GM12878 (cell line): ENCODE data around the gene TNRC6B. TPM values are rescaled to one million over a fixed set of nuclear protein-coding genes. Genes with fewer than 3 reads are reported as not detected.

Experiments used
- ATAC-seq: fragments of 200-7000 bp; cut with Tn5 transposase; 3 replicates; pipeline ENCODE4 v1.9.1; 2020; ENCODE audit warnings: mild to moderate bottlenecking, moderate library complexity
- BruUV-seq: library from RNA; stranded (reverse); fragments of 400-500 nt; replicated peaks from 2 replicates; lab custom pipeline; 2021; lab: Mats Ljungman, UMichigan
- CTCF ChIA-PET: fragments of 300-600 bp; sonication (Branson Sonifier 250); formaldehyde crosslinking; extraction: SDS; loops from one replicate; lab custom pipeline; 2021; ENCODE audit warnings: inconsistent platforms; lab: Yijun Ruan, JAX
- POLR2A ChIA-PET: fragments of 350-600 bp; formaldehyde crosslinking; extraction: SDS; loops from one replicate; lab custom pipeline; 2021; ENCODE audit warnings: inconsistent platforms; lab: Charles Lee
- RAD21 ChIA-PET: fragments of 300-600 bp; sonication (Branson Sonifier 250); formaldehyde crosslinking; loops from one replicate; lab custom pipeline; 2023; ENCODE audit warnings: antibody characterized with exemption; ENCODE audit not compliant: unreplicated experiment; lab: Charles Lee
- SMC1A ChIA-PET: fragments of 300-600 bp; sonication (Branson Sonifier 250); formaldehyde crosslinking; loops from one replicate; lab custom pipeline; 2023; ENCODE audit not compliant: unreplicated experiment, uncharacterized antibody; lab: Charles Lee
- DNase-seq: peaks from one replicate; pipeline ENCODE4 v3.0.0-alpha.2; 2011; ENCODE audit warnings: low read depth, low spot score
- FAIRE-seq: peaks from 3 replicates; lab custom pipeline; 2011; peaks lifted over from hg19 to GRCh38; lab: Jason Lieb, UNC
- H2AFZ ChIP-seq: 2 replicates; pipeline ENCODE4 v1.6.0; 2011; ENCODE audit warnings: low read depth, low read length, control low read depth; ENCODE audit not compliant: control insufficient read depth
- H3K27ac ChIP-seq: 2 replicates; pipeline ENCODE4 v1.5.1; 2011; ENCODE audit warnings: control low read depth; ENCODE audit not compliant: control insufficient read depth, insufficient read depth
- H3K27me3 ChIP-seq, 2 experiments: replicated peaks in 1 of 2; 2 replicates each; pipeline versions ENCODE4 v1.6.0 to v1.6.1; 2011; ENCODE audit warnings: low read length in 1 of 2; ENCODE audit not compliant: control insufficient read depth in 2 of 2, insufficient read depth in 2 of 2
- H3K36me3 ChIP-seq, 2 experiments: 2 replicates each; pipeline ENCODE4 v1.5.1; 2011; ENCODE audit warnings: low read length in 1 of 2; ENCODE audit not compliant: control insufficient read depth in 2 of 2, insufficient read depth in 2 of 2
- H3K4me1 ChIP-seq: 2 replicates; pipeline ENCODE4 v1.6.1; 2011; ENCODE audit warnings: mild to moderate bottlenecking, low read length, moderate library complexity, mixed read lengths; ENCODE audit not compliant: control insufficient read depth, insufficient read depth
- H3K4me2 ChIP-seq: 2 replicates; pipeline ENCODE4 v1.6.0; 2011; ENCODE audit warnings: control low read depth; ENCODE audit not compliant: control insufficient read depth, insufficient read depth
- H3K4me3 ChIP-seq: fragments of 200-600 bp; sonication (generic); 2 replicates; pipeline ENCODE4 v1.5.1; 2016
- H3K79me2 ChIP-seq: 2 replicates; pipeline ENCODE4 v1.6.0; 2011; ENCODE audit warnings: low read length; ENCODE audit not compliant: control insufficient read depth, insufficient read depth
- H3K9ac ChIP-seq: 2 replicates; pipeline ENCODE4 v1.8.0; 2011; ENCODE audit warnings: low read length, control low read depth, mixed read lengths; ENCODE audit not compliant: control insufficient read depth, insufficient read depth
- H3K9me3 ChIP-seq: replicated peaks from 3 replicates; pipeline ENCODE4 v1.5.1; 2011; ENCODE audit warnings: mild to moderate bottlenecking, low read length; ENCODE audit not compliant: control insufficient read depth, insufficient read depth
- H4K20me1 ChIP-seq: 2 replicates; pipeline ENCODE4 v1.6.0; 2011; ENCODE audit not compliant: control insufficient read depth, insufficient read depth
- ATF2 ChIP-seq: IDR thresholded peaks from 2 replicates; pipeline ENCODE4 v1.6.1; 2012; ENCODE audit warnings: low read length, inconsistent platforms
- ATF7 ChIP-seq: fragments of 450-650 bp; IDR thresholded peaks from 2 replicates; pipeline ENCODE4 v1.6.1; 2016; ENCODE audit warnings: low read depth, mild to moderate bottlenecking
- BCL11A ChIP-seq: IDR thresholded peaks from 2 replicates; pipeline ENCODE4 v1.6.1; 2011; ENCODE audit warnings: low read depth, low read length
- CEBPZ ChIP-seq: fragments of 150-350 bp; IDR thresholded peaks from 2 replicates; pipeline ENCODE4 v1.6.1; 2016; ENCODE audit warnings: low read depth, low read length
- CREM ChIP-seq: IDR thresholded peaks from 2 replicates; pipeline ENCODE4 v1.6.1; 2014; ENCODE audit warnings: antibody characterized with exemption, low read depth
- EED ChIP-seq: sonication (generic); IDR thresholded peaks from 2 replicates; pipeline ENCODE4 v1.6.1; 2016; ENCODE audit warnings: antibody characterized with exemption, low read depth
- FOXM1 ChIP-seq: IDR thresholded peaks from 2 replicates; pipeline ENCODE4 v1.6.1; 2012; ENCODE audit warnings: low read depth, mild to moderate bottlenecking, inconsistent platforms, low read length, moderate library complexity
- HSF1 ChIP-seq: fragments of 150-350 bp; IDR thresholded peaks from 2 replicates; pipeline ENCODE4 v1.6.1; 2014; ENCODE audit warnings: mild to moderate bottlenecking, low read depth, low read length
- IKZF2 ChIP-seq, 2 experiments: fragments of 450-650 bp; IDR thresholded peaks; 2 replicates each; pipeline ENCODE4 v1.6.1; 2017; ENCODE audit warnings: mild to moderate bottlenecking in 2 of 2, moderate library complexity in 2 of 2
- JUNB ChIP-seq: IDR thresholded peaks from 2 replicates; pipeline ENCODE4 v1.6.1; 2016; ENCODE audit warnings: antibody characterized with exemption, mild to moderate bottlenecking
- MAX ChIP-seq: IDR thresholded peaks from 2 replicates; pipeline ENCODE4 v1.6.1; 2012; ENCODE audit warnings: low read depth, low read length, improper control_type of control experiment
- MTA2 ChIP-seq: fragments of 450-650 bp; IDR thresholded peaks from 2 replicates; pipeline ENCODE4 v1.6.1; 2016; ENCODE audit warnings: low read depth, mild to moderate bottlenecking, moderate library complexity
- MXI1 ChIP-seq: fragments of 150-350 bp; IDR thresholded peaks from 2 replicates; pipeline ENCODE4 v1.6.1; 2011; ENCODE audit warnings: low read depth, mild to moderate bottlenecking, inconsistent platforms, low read length, improper control_type of control experiment
- NFIC ChIP-seq: IDR thresholded peaks from 2 replicates; pipeline ENCODE4 v1.6.1; 2012; ENCODE audit warnings: low read depth, mild to moderate bottlenecking, inconsistent platforms, low read length, moderate library complexity
- RUNX3 ChIP-seq: IDR thresholded peaks from 2 replicates; pipeline ENCODE4 v1.6.1; 2012; ENCODE audit warnings: low read length, inconsistent platforms
- ZNF384 ChIP-seq: IDR thresholded peaks from 2 replicates; pipeline ENCODE4 v1.6.1; 2012; ENCODE audit warnings: low read depth, mild to moderate bottlenecking, low read length, improper control_type of control experiment, borderline replicate concordance
- ZNF622 ChIP-seq: fragments of 450-650 bp; IDR thresholded peaks from 2 replicates; pipeline ENCODE4 v1.6.1; 2017; ENCODE audit warnings: mild to moderate bottlenecking, inconsistent platforms
- WGBS: methylation state at CpG from one replicate; pipeline ENCODE4 v1.1.6; 2016; ENCODE audit warnings: low lambda C conversion rate; ENCODE audit not compliant: insufficient replicate concordance, insufficient coverage; ENCODE audit errors: missing lambda C conversion rate; 5-methylcytosine and 5-hydroxymethylcytosine counted together
- in situ Hi-C: fragments of 300-500 bp; cut with MboI; formaldehyde crosslinking; loops from 9 replicates; pipeline ENCODE4 v1.14.3; 2018; ENCODE audit warnings: mixed read lengths
- intact Hi-C: fragments of 100-400 bp; cut with micrococcal nuclease; formaldehyde crosslinking; loops from one replicate; pipeline ENCODE4 v1.14.2; 2022; ENCODE audit not compliant: unreplicated experiment
- polyA plus RNA-seq, 11 experiments: library from polyadenylated mRNA; depleted of rRNA in 4 of 11; unstranded in 6 of 11; stranded (reverse) in 5 of 11; fragments of >200 nt; fragmentation: Nextera tagmentation in 4 of 11; fragmentation: Illumina TruSeq in 1 of 11; extraction: Ambion mirVana in 4 of 11; extraction: Trizol in 1 of 11; gene quantifications; 1 replicate in 1 of 11; 2 replicates in 10 of 11; pipeline versions ENCODE4 v1.2.1 to v1.2.3, GENCODE V29; 2011 to 2016; ENCODE audit warnings: inconsistent platforms in 2 of 11, missing spikeins in 2 of 11, low read depth in 1 of 11
- total RNA-seq, 4 experiments: library from RNA; depleted of rRNA in 3 of 4; stranded (reverse); fragments of >200 nt in 3 of 4; fragmentation: Illumina TruSeq in 1 of 4; extraction: Trizol in 1 of 4; gene quantifications; 2 replicates each; pipeline versions ENCODE4 v1.2.1 to v1.2.3, GENCODE V29; 2013 to 2021

Gene TNRC6B
- total and polyA plus RNA-seq, 10 of the 15 experiments (the other 5 are each of a cell fraction or from before 2014, with no cell fraction given): 3.6 to 32.8 (median 16.4) TPM

- ChIA-PET RAD21 (interaction anchor here (1.4 kb wide), 2 partner anchors 19 to 150 kb away, joined by 4 to 7 read pairs; partner anchors contain the start of gene TNRC6B), SMC1A (interaction anchor here (1.0 to 1.8 kb wide), 9 partner anchors 8 to 152 kb away, joined by 3 to 5 read pairs (median 3); partner anchors contain the start of gene TNRC6B), CTCF (interaction anchor here (0.8 to 1.2 kb wide), 3 partner anchors 16 to 19 kb away, joined by 3 read pairs; partner anchors contain the start of gene TNRC6B), POLR2A (interaction anchor here (0.5 to 1.9 kb wide), 2 partner anchors 17 to 147 kb away, joined by 4 to 7 read pairs; no protein-coding TSS in a partner anchor)
- Histone ChIP-seq H2AFZ (no peak overlapping the region), H3K79me2 (peaks cover 44% of the 10 kb centered on the region), H3K27me3 (no peaks in the 10 kb centered on the region), H3K27ac (peak overlapping the region; percentile 51), H3K4me1 (peaks cover 23% of the 10 kb centered on the region), H3K9ac (no peak overlapping the region), H4K20me1 (no peaks in the 10 kb centered on the region), H3K4me2 (peak overlapping the region; percentile 54), H3K36me3 (peaks cover 0 to 3% of the 10 kb centered on the region in 2 experiments; a peak in 2 of 4 replicates)
- WGBS: 64% methylated on average over 6 of the region's 7 CpGs
- in situ Hi-C loops (no loop called here), intact Hi-C loops (no loop called here)
- no TSS peak for BruUV-seq
- no peak for FAIRE-seq
- peak; percentile 33; the same call in 1 of the 2 replicates for TF ChIP-seq ATF2
- TF ChIP-seq CREM: peak; percentile 65; the same call in 1 of the 2 replicates
- no peak for TF ChIP-seq ZNF384
- TF ChIP-seq BCL11A: 0 out of 2 replicates have a peak, but pooled peaks have one; percentile 19
- peak; percentile 77 for TF ChIP-seq ATF7
- TF ChIP-seq MTA2: peak; percentile 31; the same call in 1 of the 2 replicates
- TF ChIP-seq FOXM1: peak; percentile 19; the same call in 1 of the 2 replicates
- no peak for TF ChIP-seq MAX
- 0 out of 2 replicates have a peak, but pooled peaks have one; percentile 32 for TF ChIP-seq EED
- no peak for TF ChIP-seq ZNF622
- no peak for TF ChIP-seq CEBPZ
- 0 out of 4 replicates have a peak, but pooled peaks of 1 of the 2 experiments have one; percentile 28 for TF ChIP-seq IKZF2 (IDR thresholded peaks at IDR 0.05)
- no peak for TF ChIP-seq HSF1
- peak; percentile 62 for TF ChIP-seq RUNX3
- TF ChIP-seq MXI1: no peak
- TF ChIP-seq JUNB: peak; percentile 73
- TF ChIP-seq NFIC: peak; percentile 63; the same call in 1 of the 2 replicates
- TF ChIP-seq, all 136 proteins: peak for 11
- ATAC-seq (peak; percentile 94), DNase-seq (peak; percentile 48)
- Histone ChIP-seq H3K9me3 (no peaks in the 10 kb centered on the region), H3K4me3 (no peak overlapping the region)
Measured at GRCh38 chr22:40196628-40197360, 19.1 kb downstream of the TNRC6B start.
